GM19395 (cell line): ENCODE measurements around the gene ANKRD23.
"Not testable (repeated sequence)": the region's sequence is repeated elsewhere in the genome, so short reads cannot be mapped to it uniquely, and the experiment has no call there.

ENCODE experiments used
- ATAC-seq: cut with Tn5 transposase; IDR thresholded peaks from one replicate; pipeline ENCODE4 v1.9.1; 2021; ENCODE audit warnings: mild to moderate bottlenecking, moderate library complexity; ENCODE audit not compliant: unreplicated experiment

The ANKRD23 gene

DNA sequence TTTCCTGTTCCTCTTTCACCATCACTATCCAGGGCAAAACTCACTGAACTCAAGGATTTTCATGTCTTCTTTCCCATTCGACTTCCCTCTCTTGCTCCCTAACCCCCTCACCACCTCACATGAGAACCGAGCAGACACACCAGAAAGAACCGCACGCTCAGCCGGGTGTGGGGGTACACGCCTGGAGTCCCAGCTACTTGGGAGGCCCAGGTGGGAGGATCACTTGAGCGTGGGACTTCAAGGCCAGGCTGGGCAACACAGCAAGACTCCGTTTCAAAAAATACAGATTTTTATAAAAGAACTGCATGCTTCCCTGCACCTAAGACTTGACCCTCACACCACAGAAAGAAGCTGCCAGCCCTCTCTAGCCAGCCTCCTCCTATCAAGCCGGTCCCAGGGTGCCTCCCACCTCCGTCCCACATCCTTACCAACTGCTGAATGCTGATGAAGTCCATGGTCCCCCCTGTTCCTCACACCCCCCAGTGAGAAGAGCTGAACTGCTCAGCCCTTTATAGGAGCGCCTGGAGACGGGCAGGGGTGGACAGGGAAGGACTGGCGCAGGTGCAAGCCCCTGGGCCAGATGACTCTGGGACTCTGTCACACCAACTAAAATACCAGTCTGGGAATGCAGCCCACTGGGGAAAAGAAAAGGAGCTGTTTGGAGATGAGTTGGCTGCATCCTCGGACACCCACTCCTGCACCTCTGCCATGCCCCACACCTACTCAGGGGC is at the start of gene ANKRD23:
Gene ANKRD23 (minus strand): TSS at position 484 of the 731 bp plus-strand sequence. CDS start 29 bp downstream, at position 455.
- no peak for ATAC-seq

DNA sequence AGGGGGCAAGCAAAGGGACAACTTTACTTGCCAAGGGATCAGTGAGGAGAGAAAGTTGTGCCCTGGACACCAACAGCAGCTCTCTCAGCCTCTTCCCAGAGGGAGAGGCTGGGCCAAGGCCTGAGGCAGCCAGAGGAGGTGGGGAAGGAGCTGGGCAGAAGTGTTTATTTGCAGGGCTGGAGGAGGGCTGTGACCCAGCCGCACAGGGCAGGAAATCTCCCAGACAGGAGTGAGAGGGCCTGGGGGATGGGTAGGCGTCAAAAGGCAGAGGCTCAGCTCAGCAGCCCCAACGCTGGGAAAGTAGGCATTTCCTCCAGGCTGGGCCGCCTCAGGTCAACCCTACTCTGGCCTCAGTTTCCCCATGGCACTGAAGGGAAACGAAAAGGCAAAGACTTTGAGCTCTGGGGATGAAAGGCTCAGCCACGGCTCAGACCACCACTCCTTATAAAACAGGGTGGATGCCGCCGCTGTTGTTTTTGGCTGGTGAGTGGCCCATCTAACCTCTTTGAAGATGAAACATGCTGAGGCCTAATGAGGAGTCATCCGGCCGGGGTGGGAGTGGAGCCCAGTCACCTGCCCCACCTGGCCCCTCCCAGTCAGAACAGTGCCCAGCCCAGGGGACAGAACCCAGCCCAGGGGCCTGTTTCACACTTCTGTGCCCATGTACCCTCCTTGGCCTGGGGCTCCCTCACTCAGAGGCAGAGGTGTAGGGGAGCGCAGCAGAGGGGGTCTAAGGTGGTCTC is 47.9 kb upstream of the ANKRD23 start:
- ATAC-seq, result no peak

DNA sequence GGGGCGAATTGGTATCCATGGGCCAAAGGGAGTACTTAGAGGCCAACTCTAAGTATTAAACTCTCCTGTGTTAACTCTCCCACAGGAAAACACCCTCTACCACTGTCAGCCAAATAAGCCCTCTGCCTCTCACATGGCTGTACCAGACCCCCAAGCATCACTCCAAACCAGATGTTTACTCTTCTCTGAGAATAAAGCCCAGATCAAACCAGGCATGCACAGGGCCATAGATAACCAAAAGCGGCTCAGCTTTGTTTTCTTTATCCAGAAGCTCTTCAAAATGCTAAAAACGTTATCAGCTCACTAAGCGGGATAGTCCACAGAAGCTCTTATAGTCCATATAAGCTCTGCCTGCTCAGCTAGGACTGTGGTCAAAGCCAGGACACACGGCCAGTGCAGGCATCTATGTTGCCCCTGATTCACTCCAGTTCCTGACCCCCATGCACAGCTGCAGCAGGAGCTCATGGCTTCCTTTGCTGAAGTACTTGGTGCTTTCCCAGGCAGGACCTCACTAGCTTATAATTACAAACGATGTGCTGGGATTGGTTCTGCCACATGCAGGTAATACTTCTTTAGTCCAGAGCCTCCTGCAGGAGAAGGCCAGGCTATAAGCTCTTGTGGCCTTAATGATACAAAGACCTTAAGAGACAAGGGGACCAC is 47.0 kb upstream of the ANKRD23 start:
- no peak for ATAC-seq

DNA sequence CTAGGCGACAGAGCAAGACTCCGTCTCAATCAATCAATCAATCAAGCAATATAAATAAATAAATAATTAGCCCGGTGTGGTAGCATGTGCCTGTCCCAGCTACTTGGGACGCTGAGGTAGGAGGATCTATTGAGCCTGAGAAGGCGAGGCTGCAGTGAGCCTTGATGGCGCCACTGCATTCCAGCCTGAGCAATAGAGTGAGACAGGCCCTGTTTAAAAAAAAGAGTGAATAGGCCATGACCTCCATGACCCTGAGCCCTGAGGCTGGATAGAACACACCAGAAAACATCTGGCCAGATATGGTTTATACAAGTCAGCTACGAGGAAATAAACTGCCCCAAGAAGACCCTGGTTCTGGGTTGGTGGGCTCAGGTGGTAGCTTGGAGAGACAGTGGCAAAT is 46.4 kb upstream of the ANKRD23 start:
- no peak for ATAC-seq

DNA sequence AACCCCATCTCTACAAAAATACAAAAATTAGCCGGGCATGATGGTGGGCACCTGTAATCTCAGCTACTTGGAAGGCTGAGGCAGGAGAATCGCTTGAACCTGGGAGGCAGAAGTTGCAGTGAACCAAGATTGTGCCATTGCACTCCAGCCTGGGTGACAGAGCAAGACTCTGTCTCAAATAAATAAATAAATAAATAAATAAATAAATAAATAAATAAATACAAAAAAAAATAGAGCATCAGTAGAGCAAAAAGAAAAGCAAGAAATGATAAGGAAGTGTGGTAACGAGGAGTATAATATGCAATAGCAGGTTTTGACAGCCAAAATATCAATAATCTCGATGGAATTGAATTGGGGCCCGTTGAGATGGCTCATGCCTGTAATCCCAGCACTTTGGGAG is 45.7 kb upstream of the ANKRD23 start:
- ATAC-seq, result not testable (repeated sequence)

DNA sequence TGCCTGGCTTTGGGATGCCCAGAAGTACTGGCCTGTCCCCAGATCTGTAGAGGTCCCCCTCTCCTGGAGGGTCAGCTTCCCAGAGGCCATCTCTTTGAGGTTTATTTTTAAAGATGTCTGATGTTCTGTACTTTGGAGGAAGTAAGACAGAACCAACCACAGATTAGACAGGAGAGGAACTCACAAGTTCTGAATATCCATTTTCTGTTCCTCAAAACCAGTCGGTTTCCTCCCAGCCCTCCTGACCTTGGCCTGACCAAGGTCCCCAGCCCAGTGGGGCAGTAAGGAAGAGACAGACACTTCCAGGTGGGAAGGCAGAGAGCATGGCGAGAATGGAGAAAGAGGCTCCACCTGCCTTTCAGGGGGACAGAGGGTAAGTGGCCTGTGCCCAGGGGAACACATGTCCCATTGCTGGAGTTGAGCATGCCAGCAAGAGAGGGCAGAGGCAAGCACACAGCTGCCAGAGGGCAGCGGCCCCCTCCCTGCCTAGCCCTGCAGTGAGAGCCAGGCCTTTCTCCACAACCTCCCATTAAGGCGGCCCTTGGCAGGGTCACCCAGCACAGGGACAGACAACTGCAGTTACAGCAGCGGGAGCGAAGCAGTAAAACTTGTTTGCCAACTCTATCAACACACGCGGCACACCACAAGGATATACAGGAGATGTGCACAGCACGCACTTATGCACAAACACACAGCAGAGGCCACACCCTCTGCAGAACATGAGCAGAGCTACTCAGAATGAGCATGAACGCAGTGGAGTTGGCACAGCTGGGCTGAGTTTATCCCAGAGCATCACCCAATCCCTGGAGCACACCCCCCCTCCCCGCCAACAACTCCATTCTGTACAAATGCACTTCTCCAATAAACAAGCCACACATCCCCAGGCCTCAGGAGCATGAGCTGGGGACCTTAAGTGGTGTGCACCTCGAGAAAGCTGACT is 44.5 kb upstream of the ANKRD23 start:
- ATAC-seq, result no peak

DNA sequence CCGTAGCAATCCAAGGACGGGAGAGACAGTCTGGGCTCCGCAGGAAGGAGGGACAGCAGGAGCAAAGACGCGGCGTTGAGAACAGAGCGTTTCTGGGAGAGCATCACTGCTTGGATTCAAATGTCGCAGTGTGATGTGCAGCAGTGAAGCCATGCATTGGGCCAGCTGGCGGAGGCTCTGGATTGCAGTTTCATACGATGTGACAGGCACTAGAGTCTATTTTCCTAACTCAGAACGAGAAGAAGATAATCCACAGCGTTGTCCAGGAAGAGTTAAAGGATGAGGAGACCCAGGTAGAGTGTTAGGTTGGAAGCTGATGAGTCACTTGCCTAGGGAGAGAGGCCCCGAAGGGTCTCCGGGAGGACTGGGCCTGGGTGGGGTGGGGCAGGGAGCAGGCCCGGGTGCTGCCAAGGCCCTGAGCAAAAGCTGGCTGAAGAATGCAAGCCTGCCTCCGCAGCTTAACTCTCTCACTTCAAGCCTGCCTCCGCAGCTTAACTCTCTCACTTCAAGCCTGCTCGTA is 43.7 kb upstream of the ANKRD23 start:
- ATAC-seq, result no peak

DNA sequence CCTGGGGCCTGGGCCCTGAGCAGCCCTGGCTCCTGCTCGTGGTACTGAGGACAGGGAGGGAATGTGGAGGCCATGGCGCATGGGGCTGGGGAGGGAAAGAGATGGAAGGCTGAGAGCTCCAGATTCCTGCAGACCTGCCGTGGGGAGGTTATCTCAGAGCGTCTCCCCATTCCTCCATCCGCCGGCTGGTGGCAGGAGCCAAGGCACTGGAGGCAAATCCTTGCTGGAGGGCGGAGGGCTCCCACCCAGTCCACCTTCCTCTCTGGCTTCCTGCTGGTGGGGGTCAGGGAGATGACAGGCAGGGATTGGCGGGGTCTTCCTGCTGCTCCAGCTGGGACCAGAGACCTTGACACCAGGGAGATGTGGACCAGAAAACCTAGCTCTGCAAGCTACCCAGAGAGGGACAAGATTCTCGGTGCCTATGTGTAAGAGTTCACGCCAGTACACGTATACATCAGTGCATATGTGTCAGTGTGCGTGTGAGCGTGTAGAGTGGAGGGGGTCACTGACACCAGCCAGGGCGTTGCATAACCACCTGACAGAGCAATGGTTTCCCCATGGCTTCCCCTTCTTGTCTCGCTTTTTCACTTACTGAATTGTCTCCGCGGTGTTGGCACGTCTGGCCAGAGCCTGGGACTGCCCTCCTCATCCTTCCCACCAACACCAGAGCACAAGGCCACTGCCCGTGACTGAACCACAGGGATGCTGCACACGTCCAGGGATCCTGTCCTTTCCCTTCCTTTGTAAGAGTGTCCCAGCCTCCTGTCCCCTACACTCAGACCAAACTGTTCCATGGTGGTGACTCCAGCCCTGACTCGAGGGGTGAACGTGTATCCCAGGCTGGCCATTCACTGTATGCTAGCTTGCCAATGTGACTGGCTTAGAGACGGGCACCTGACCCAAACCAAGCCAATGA is 41.9 kb upstream of the ANKRD23 start:
- no peak for ATAC-seq

DNA sequence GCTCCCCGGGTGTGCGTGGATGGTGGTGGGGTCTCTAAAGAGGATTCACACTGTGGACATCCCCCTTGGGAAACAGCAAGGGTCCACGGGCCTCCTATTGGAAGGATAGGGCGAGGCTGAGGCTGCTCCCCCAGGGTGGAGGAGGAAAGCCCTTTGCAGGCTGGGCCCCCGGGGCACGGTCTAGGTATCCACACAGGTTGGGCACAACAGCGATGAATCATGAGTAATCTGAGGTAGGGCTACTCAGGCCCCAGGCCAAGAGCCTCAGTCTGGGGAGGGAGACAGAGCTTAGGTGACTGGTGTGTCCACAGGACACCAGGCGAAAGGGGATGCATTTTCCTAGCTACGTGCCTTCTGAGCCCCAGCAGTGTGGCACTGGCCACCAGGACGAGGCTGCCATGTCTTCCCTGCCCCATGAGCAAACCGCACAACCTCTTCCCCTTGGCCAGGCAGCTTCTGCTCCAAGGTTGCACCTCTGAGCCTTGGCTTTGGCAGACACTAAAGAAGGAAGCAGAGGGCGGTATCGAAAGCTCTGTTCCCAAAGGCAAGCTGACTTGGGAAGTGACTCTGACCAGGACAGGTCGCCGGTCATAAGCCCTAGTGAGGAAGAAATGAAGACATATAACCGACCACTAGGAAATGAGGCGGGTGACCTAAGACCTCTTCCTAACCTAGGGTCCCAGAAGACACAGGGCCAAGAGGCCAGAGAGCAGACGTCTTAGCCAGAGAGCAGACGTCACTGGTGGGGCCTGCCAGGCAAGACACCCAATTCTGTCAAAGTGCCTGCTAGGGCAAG is 40.7 kb upstream of the ANKRD23 start:
- no peak for ATAC-seq

DNA sequence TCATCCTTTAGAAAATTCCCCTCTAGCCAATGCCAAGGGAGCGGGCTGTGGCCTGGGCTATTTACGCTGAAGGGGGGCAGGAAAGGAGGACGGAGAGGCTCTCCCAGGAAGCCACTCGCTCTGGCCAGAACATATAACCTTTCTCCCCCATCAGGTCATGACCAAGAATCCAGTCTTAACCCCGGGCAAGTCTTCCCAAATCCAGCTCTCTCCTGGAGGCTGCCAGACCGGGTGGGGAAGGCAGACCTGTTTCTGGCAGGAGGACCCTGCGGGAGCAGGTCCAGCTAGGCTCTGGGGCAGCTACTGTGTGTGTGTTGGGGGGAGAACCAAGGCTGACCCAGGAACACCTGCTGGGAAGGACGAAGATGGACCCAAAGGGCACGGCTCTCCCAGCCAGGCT is 39.5 kb upstream of the ANKRD23 start:
- ATAC-seq, result no peak

DNA sequence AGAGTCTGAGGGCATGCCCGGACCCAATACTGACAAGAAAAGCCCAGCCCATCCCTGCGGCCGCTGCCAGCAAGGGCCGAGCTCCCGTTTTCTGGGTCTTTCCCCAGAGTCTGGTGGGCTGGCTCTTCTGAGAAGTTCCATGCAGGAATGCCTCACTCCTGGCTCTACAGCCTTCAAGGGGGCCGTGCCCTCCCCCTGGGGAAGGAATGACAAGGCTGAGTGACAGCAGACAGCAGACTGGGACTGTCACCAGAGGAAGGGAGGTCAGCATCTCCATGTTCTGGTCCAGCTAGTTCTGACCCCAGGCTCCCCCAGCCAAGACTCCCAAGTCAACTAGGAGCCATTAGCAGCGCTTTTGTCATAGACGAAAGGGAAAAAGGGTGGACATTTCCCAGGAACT is 39.1 kb upstream of the ANKRD23 start:
- no peak for ATAC-seq

DNA sequence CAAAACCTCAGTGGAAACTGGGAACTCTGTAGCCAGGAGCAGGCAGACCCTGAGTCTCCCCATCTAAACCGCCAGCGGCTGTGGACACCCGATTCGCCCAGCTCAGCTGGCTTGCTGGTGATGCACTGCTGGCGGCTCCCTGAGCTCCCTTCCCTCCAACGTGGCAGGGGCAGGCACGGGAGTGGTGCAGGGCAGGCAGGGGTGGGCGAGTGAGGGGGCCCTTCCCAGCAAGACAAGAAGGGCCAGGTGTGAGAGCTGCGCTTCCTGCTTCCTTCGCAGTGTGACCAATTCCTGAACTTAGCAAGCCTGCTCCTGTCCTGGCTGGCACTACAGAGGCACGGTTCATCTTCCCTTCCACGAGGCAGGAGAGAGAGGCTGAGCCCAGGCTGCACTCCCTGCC is 38.4 kb upstream of the ANKRD23 start:
- ATAC-seq, result no peak

DNA sequence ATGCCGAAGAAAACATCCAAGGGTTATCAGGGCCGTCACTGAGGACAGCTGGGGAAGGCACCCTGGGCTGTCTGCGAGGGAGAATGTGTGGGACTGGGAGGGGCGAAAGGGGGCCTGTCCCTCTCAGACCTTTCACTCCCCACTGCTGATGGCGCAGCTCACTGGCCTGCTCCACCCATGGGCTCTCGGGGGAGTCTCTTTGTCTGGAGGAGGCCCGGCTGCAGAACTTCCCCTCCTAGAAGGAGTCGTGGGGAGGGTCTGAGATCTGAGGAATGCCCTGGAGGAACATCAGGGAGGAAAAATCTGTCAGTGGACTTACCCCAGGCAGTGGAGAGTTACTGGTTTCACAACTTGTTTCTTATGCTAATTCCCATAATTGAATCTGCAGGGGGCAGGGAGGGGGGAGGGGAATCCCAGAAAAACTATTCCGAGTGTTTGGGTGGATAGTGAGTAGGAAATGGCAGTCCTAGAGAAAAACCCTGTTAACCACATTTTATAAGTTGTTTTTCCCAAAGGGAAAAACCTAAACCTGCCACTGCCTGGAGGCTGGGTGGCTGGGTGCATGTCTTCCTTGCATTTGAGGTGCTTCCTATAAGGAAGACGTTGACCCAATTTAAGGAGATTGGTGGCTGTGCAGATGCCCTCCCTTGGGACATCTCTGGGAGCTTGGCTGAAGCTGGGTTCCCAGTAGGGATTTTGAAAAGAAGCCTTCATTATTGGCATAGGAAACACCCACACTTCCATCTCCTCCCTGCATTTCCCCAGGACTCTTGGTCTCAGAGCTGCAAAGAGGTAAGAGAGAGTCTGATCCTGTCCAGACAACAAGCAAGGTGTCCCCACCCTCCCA is 37.8 kb upstream of the ANKRD23 start:
- no peak for ATAC-seq

DNA sequence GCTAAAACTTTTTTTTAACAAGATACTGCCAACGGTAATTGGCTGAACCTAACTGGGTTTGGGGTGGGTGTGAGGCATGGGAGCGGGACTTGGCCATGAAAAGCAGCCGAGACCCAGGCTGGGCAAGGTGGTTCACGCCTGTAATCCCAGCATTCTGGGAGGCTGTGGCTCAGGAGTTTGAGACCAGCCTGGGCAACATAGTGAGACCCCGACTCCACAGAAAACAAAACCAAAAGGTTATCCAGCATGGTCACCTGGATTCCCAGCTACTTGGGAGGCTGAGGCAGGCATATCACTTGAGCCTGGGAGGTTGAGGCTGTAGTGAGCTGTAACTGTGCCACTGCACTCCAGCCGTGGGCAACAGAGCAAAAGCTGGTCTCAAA is 37.1 kb upstream of the ANKRD23 start:
- ATAC-seq, result no peak

DNA sequence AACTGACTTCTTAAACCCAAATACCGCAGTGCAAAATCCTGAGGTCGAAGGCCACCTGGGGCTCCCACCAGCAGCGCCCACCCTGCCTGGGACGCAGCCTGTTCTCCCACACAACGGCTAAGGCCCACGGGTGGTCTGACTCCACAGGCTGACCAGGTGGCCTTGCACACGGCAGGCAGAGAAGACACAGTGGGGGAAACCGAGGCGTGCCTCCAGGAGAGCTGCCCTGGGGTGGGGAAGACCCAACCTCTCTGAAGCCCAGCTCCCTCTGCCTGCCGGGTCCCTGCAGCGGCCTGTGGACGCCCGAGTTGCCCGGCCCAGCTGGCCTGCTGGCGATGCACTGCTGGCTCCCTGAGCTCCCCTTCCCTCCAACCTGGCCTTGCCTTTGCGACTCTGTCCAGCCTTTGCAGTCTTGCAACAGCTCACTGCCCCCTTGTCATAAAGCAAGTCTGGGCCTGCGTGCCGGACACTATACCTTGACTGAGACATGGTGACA is 35.8 kb upstream of the ANKRD23 start:
- ATAC-seq, result no peak

DNA sequence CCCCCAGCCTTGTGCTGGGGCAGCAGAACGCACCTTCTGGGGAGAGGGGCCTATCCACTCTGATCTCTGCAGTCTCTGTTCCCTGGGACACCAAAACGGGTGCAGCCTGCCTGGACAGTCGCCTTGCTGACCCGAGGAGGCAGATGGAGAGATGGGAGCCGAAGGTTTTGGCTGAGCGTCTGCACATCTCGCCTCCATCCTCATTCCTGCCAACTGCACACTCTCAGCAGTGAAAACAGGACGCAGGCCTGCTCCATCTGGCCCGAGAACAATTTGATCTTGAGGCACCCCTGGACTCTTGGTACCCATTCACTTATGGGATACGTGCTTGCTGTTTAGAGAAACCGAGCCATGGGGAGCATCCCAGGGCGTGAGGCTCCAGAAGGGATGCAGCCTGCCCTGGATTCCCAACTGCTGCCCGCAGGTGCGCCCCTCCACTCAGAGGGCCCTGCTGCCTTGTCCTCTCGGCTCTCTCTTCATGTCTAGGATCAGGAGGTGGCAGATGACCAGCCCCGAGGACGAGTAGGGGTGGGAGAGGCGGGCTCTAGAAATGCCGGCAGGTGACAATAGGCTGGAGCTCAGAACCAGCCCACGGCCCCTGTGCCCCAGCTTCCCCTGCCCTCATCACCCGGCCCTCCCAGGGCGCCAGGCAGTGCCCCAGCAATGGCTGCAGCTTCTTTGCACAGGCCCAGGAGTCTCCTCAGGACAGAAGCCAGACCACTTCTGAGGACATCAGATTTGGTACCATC is 35.1 kb upstream of the ANKRD23 start:
- no peak for ATAC-seq

DNA sequence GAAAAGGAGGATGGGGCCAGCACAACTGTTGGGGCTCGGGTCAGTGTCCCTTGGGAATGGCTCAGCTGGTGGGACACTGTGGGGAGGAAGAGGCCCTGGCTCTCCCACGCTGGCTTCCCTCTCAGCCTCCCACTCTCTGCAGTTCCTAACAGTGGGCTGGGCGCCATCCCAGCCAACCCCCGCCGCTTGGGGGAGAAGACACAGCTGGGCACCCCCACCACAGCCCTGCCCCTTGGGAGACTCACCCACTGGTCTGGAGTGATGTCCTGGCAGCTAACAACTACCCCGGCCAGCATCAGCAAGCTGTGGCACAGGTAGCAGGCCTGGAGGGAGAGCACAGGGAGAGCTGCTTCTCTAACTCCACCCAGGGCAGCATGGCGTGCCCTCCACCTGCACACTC is 34.4 kb upstream of the ANKRD23 start:
- no peak for ATAC-seq
